Astrocyte (in vitro differentiated cells and primary cell): Measurements from ENCODE around the gene ROR1. TPM values are rescaled to one million over a fixed set of nuclear protein-coding genes. Genes with fewer than 3 reads are reported as not detected.

Experiments used
- DNase-seq: peaks from one replicate; pipeline ENCODE4 v3.0.0-alpha.2; 2010; ENCODE audit warnings: low read depth
- FAIRE-seq: peaks from 2 replicates; lab custom pipeline; 2011; peaks lifted over from hg19 to GRCh38; lab: Jason Lieb, UNC
- H2AFZ ChIP-seq: 2 replicates; pipeline ENCODE4 v1.6.0; 2012; ENCODE audit warnings: low read depth, low read length, inconsistent platforms
- H3K27ac ChIP-seq: 2 replicates; pipeline ENCODE4 v1.5.1; 2011; ENCODE audit warnings: low read depth, low read length, inconsistent platforms
- H3K27me3 ChIP-seq: 2 replicates; pipeline ENCODE4 v1.6.0; 2011; ENCODE audit warnings: low read length, inconsistent platforms; ENCODE audit not compliant: insufficient read depth
- H3K36me3 ChIP-seq: 2 replicates; pipeline ENCODE4 v1.5.1; 2011; ENCODE audit warnings: low read length, inconsistent platforms; ENCODE audit not compliant: insufficient read depth
- H3K4me1 ChIP-seq: 2 replicates; pipeline ENCODE4 v1.5.1; 2011; ENCODE audit warnings: low read length, inconsistent platforms; ENCODE audit not compliant: insufficient read depth
- H3K4me2 ChIP-seq: 2 replicates; pipeline ENCODE4 v1.6.0; 2012; ENCODE audit warnings: low read length, inconsistent platforms
- H3K4me3 ChIP-seq: 2 replicates; pipeline ENCODE4 v1.5.1; 2011; ENCODE audit warnings: low read depth, mild to moderate bottlenecking, low read length, inconsistent platforms; ENCODE audit not compliant: insufficient read depth
- H3K79me2 ChIP-seq: 2 replicates; pipeline ENCODE4 v1.6.0; 2012; ENCODE audit warnings: mild to moderate bottlenecking, low read length, inconsistent platforms; ENCODE audit not compliant: insufficient read depth
- H3K9ac ChIP-seq: 2 replicates; pipeline ENCODE4 v1.6.0; 2012; ENCODE audit warnings: mild to moderate bottlenecking, low read length, inconsistent platforms
- H3K9me3 ChIP-seq: 2 replicates; pipeline ENCODE4 v1.5.1; 2012; ENCODE audit warnings: low read depth, mild to moderate bottlenecking, low read length, inconsistent platforms; ENCODE audit not compliant: insufficient read depth
- H4K20me1 ChIP-seq: 2 replicates; pipeline ENCODE4 v1.6.0; 2012; ENCODE audit warnings: low read length, inconsistent platforms; ENCODE audit not compliant: insufficient read depth
- H3K27ac Mint-ChIP-seq: one replicate; pipeline ENCODE4 v1.8.0; 2021; ENCODE audit warnings: mild to moderate bottlenecking, mixed read lengths; ENCODE audit not compliant: unreplicated experiment
- H3K27me3 Mint-ChIP-seq: one replicate; pipeline ENCODE4 v1.8.0; 2021; ENCODE audit warnings: low read depth, mixed read lengths; ENCODE audit not compliant: unreplicated experiment
- H3K36me3 Mint-ChIP-seq: one replicate; pipeline ENCODE4 v1.8.0; 2021; ENCODE audit warnings: low read depth, mixed read lengths; ENCODE audit not compliant: unreplicated experiment
- H3K4me1 Mint-ChIP-seq: one replicate; pipeline ENCODE4 v1.8.0; 2021; ENCODE audit warnings: low read depth, mixed read lengths; ENCODE audit not compliant: unreplicated experiment
- H3K4me3 Mint-ChIP-seq: one replicate; pipeline ENCODE4 v1.8.0; 2021; ENCODE audit warnings: mild to moderate bottlenecking, moderate library complexity, mixed read lengths; ENCODE audit not compliant: unreplicated experiment
- H3K9me3 Mint-ChIP-seq: one replicate; pipeline ENCODE4 v1.8.0; 2021; ENCODE audit warnings: mild to moderate bottlenecking, mixed read lengths; ENCODE audit not compliant: unreplicated experiment
- CTCF ChIP-seq: IDR thresholded peaks from 2 replicates; pipeline ENCODE4 v1.5.1; 2011; ENCODE audit warnings: low read depth, mild to moderate bottlenecking, inconsistent platforms, low read length, moderate library complexity; ENCODE audit not compliant: insufficient read depth
- EZH2 ChIP-seq: IDR thresholded peaks from 2 replicates; pipeline ENCODE4 v1.6.1; 2012; ENCODE audit warnings: mild to moderate bottlenecking, low read length, inconsistent platforms; ENCODE audit not compliant: insufficient read depth
- total RNA-seq: library from RNA; stranded (reverse); gene quantifications from 2 replicates; pipeline ENCODE4 v1.2.1, GENCODE V29; 2021

Gene ROR1
- total RNA-seq, 1 donor from 2014 or later: 38.3 TPM

- Histone ChIP-seq H4K20me1 (no peaks in the 10 kb centered on the region), H3K4me1 (peaks cover 7% of the 10 kb centered on the region), H3K4me3 (no peak overlapping the region), H3K27me3 (no peaks in the 10 kb centered on the region), H3K9ac (no peak overlapping the region), H3K4me2 (no peak overlapping the region), H3K79me2 (no peaks in the 10 kb centered on the region), H3K36me3 (peaks cover 6% of the 10 kb centered on the region), H2AFZ (no peak overlapping the region), H3K9me3 (no peaks in the 10 kb centered on the region), H3K27ac (peak overlapping the region; percentile 19)
- peaks cover under 1% of the 10 kb centered on the region for H3K9me3 Mint-ChIP-seq
- TF ChIP-seq EZH2 (no peak), CTCF (no peak)
- H3K36me3 Mint-ChIP-seq: peaks cover 18% of the 10 kb centered on the region
- H3K27ac Mint-ChIP-seq: peak overlapping the region; percentile 72
- no peak overlapping the region for H3K4me3 Mint-ChIP-seq
- no peaks in the 10 kb centered on the region for H3K27me3 Mint-ChIP-seq
- peaks cover 37% of the 10 kb centered on the region for H3K4me1 Mint-ChIP-seq
- DNase-seq (no peak), FAIRE-seq (no peak)
Observed at GRCh38 chr1:64162151-64162550, 388.3 kb downstream of the ROR1 start.

DNA sequence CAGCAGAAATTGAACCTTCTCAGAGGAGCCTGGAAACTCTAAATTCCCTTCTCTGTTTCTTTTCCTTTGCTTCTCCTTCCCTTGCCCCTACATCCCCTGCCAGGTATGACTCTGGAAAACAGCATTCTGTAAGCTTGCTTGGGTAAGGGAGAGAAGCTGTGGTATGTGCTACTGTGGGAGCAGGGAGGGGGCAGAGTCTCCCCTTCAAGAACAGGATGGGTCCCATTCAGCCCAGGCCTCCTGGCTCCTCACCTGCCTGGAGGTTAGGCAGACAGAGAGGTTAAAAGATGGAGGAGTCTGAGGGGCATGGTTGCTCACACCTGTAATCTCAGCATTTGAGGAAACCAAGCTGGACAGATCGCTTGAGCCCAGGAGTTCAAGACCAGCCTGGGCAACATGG is 389.0 kb downstream of the ROR1 start:
- Mint-ChIP-seq H3K4me1 (peaks cover 43% of the 10 kb centered on the region), H3K27me3 (no peaks in the 10 kb centered on the region), H3K4me3 (no peak overlapping the region), H3K27ac (no peak overlapping the region), H3K9me3 (peaks cover 1% of the 10 kb centered on the region), H3K36me3 (peaks cover 22% of the 10 kb centered on the region)
- Histone ChIP-seq H3K27me3 (no peaks in the 10 kb centered on the region), H3K27ac (no peak overlapping the region), H3K4me1 (peaks cover 7% of the 10 kb centered on the region), H3K79me2 (no peaks in the 10 kb centered on the region), H3K36me3 (peaks cover 6% of the 10 kb centered on the region), H3K9me3 (no peaks in the 10 kb centered on the region), H3K9ac (no peak overlapping the region), H2AFZ (no peak overlapping the region), H3K4me2 (no peak overlapping the region), H3K4me3 (no peak overlapping the region), H4K20me1 (no peaks in the 10 kb centered on the region)
- no peak for FAIRE-seq
- DNase-seq: no peak
- TF ChIP-seq EZH2 (no peak), CTCF (no peak)

GRCh38 chr1:64163431-64163830 is 389.6 kb downstream of the ROR1 start:
- Histone ChIP-seq H2AFZ (no peak overlapping the region), H3K4me1 (peaks cover 7% of the 10 kb centered on the region), H3K9ac (no peak overlapping the region), H3K9me3 (no peaks in the 10 kb centered on the region), H3K4me2 (no peak overlapping the region), H3K27me3 (no peaks in the 10 kb centered on the region), H3K36me3 (peaks cover 6% of the 10 kb centered on the region), H3K4me3 (no peak overlapping the region), H4K20me1 (no peaks in the 10 kb centered on the region), H3K79me2 (no peaks in the 10 kb centered on the region), H3K27ac (no peak overlapping the region)
- Mint-ChIP-seq H3K36me3 (peaks cover 27% of the 10 kb centered on the region), H3K4me3 (no peak overlapping the region), H3K4me1 (peaks cover 48% of the 10 kb centered on the region), H3K9me3 (peaks cover 1% of the 10 kb centered on the region), H3K27ac (peak overlapping the region; percentile 14), H3K27me3 (no peaks in the 10 kb centered on the region)
- no peak for FAIRE-seq
- no peak for TF ChIP-seq CTCF
- no peak for TF ChIP-seq EZH2
- DNase-seq: no peak
